H1 (cell line): ENCODE data around the gene ZNF488. TPM values are rescaled to one million over a fixed set of nuclear protein-coding genes. Genes with fewer than 3 reads are reported as not detected.

ENCODE experiments used
- CTCF ChIA-PET: fragments of 300-600 bp; sonication (Branson Sonifier 250); formaldehyde crosslinking; loops from one replicate; lab custom pipeline; 2021; ENCODE audit not compliant: partially characterized antibody; lab: Charles Lee
- POLR2A ChIA-PET: fragments of 300-600 bp; sonication (Branson Sonifier 250); formaldehyde crosslinking; loops from one replicate; lab custom pipeline; 2021; ENCODE audit warnings: inconsistent platforms; ENCODE audit not compliant: partially characterized antibody; lab: Charles Lee
- DNase-seq, 2 experiments: peaks; one replicate each; pipeline versions ENCODE4 v3.0.0 to v3.0.0-alpha.2; 2010 to 2022; ENCODE audit warnings: low spot score in 2 of 2, low read depth in 1 of 2, mixed read lengths in 1 of 2
- FAIRE-seq: peaks from 2 replicates; lab custom pipeline; 2011; peaks lifted over from hg19 to GRCh38; lab: Jason Lieb, UNC
- H2AFZ ChIP-seq: 2 replicates; pipeline ENCODE4 v1.8.1; 2012; ENCODE audit warnings: low read length, inconsistent platforms
- H2AK5ac ChIP-seq: 2 replicates; pipeline ENCODE4 v1.6.1; 2013; ENCODE audit warnings: low read depth, low read length
- H2BK120ac ChIP-seq: replicated peaks from 2 replicates; pipeline ENCODE3; 2013; ENCODE audit warnings: low read depth, low read length, inconsistent platforms
- H2BK12ac ChIP-seq: 2 replicates; pipeline ENCODE4 v1.6.1; 2013; ENCODE audit warnings: low read depth, low read length
- H2BK15ac ChIP-seq: 2 replicates; pipeline ENCODE4 v1.6.1; 2013; ENCODE audit warnings: low read length
- H2BK20ac ChIP-seq: 2 replicates; pipeline ENCODE4 v1.6.1; 2013; ENCODE audit warnings: low read length
- H2BK5ac ChIP-seq: 2 replicates; pipeline ENCODE4 v1.6.1; 2013; ENCODE audit warnings: low read depth, low read length
- H3K14ac ChIP-seq: 2 replicates; pipeline ENCODE4 v1.6.1; 2013; ENCODE audit warnings: inconsistent platforms; ENCODE audit not compliant: insufficient read length
- H3K18ac ChIP-seq: 2 replicates; pipeline ENCODE4 v1.6.1; 2013; ENCODE audit warnings: low read length; ENCODE audit errors: extremely low read depth
- H3K23ac ChIP-seq: 2 replicates; pipeline ENCODE4 v1.6.1; 2013; ENCODE audit warnings: inconsistent platforms; ENCODE audit not compliant: insufficient read length
- H3K23me2 ChIP-seq: 2 replicates; pipeline ENCODE4 v1.6.1; 2013; ENCODE audit warnings: low read depth, low read length
- H3K27ac ChIP-seq: 2 replicates; pipeline ENCODE4 v1.6.1; 2011; ENCODE audit warnings: low read depth, low read length, inconsistent platforms
- H3K27me3 ChIP-seq, 4 experiments: replicated peaks in 1 of 4; 1 replicate in 1 of 4; 2 replicates in 3 of 4; pipeline versions ENCODE4 v1.6.1 to v1.8.1; 2011 to 2013; ENCODE audit warnings: low read length in 3 of 4, mild to moderate bottlenecking in 3 of 4, inconsistent platforms in 2 of 4, mixed read lengths in 2 of 4, moderate library complexity in 1 of 4; ENCODE audit not compliant: control insufficient read depth in 3 of 4, insufficient read depth in 3 of 4; ENCODE audit errors: extremely low read depth in 1 of 4
- H3K36me3 ChIP-seq, 4 experiments: 2 replicates each; pipeline versions ENCODE4 v1.6.1 to v1.8.1; 2011 to 2013; ENCODE audit warnings: mild to moderate bottlenecking in 4 of 4, low read length in 3 of 4, moderate library complexity in 2 of 4, control low read depth in 1 of 4, inconsistent platforms in 1 of 4; ENCODE audit not compliant: insufficient read depth in 4 of 4, control insufficient read depth in 2 of 4
- H3K4ac ChIP-seq: replicated peaks from 2 replicates; pipeline ENCODE3; 2013; ENCODE audit warnings: low read length, low read depth, mixed read lengths, inconsistent platforms; ENCODE audit not compliant: insufficient read length
- H3K4me1 ChIP-seq, 4 experiments: replicated peaks in 1 of 4; 1 replicate in 1 of 4; 2 replicates in 3 of 4; pipeline versions ENCODE4 v1.6.1 to v1.8.1; 2011 to 2013; ENCODE audit warnings: low read length in 3 of 4, inconsistent platforms in 2 of 4, mixed read lengths in 1 of 4; ENCODE audit not compliant: insufficient read depth in 4 of 4, control insufficient read depth in 3 of 4
- H3K4me2 ChIP-seq, 2 experiments: 2 replicates each; pipeline versions ENCODE4 v1.6.1 to v1.8.1; 2011 to 2013; ENCODE audit warnings: low read depth in 2 of 2, low read length in 2 of 2, control low read depth in 1 of 2, inconsistent platforms in 1 of 2, mild to moderate bottlenecking in 1 of 2; ENCODE audit not compliant: insufficient read depth in 1 of 2
- H3K4me3 ChIP-seq, 4 experiments: fragments of 200-600, 300-600 bp in 1 of 4; sonication (generic), shearing (Covaris generic), sonication (Bioruptor Twin) in 1 of 4; 2 replicates each; pipeline versions ENCODE4 v1.5.1 to v1.8.1; 2011 to 2016; ENCODE audit warnings: low read length in 4 of 4, low read depth in 3 of 4, control low read depth in 2 of 4, inconsistent platforms in 2 of 4, mild to moderate bottlenecking in 2 of 4, mixed read lengths in 1 of 4, moderate library complexity in 1 of 4; ENCODE audit not compliant: insufficient read depth in 2 of 4; ENCODE audit errors: extremely low read depth in 1 of 4
- H3K56ac ChIP-seq: replicated peaks from 2 replicates; pipeline ENCODE3; 2013; ENCODE audit warnings: low read depth, mild to moderate bottlenecking, mixed read lengths, low read length, inconsistent platforms; ENCODE audit not compliant: insufficient read length
- H3K79me1 ChIP-seq: 2 replicates; pipeline ENCODE4 v1.6.1; 2013; ENCODE audit warnings: low read depth, low read length, control low read depth
- H3K79me2 ChIP-seq, 2 experiments: 2 replicates each; pipeline versions ENCODE4 v1.6.1 to v1.8.1; 2012 to 2013; ENCODE audit warnings: low read length in 2 of 2, mild to moderate bottlenecking in 2 of 2, inconsistent platforms in 1 of 2; ENCODE audit not compliant: insufficient read depth in 2 of 2, control insufficient read depth in 1 of 2
- H3K9ac ChIP-seq, 4 experiments: replicated peaks in 1 of 4; 1 replicate in 1 of 4; 2 replicates in 3 of 4; pipeline versions ENCODE4 v1.6.1 to v1.8.1; 2011 to 2013; ENCODE audit warnings: low read depth in 3 of 4, low read length in 3 of 4, control low read depth in 2 of 4, mild to moderate bottlenecking in 2 of 4, moderate library complexity in 2 of 4, inconsistent platforms in 1 of 4; ENCODE audit errors: extremely low read depth in 1 of 4
- H3K9me3 ChIP-seq, 2 experiments: 2 replicates each; pipeline versions ENCODE4 v1.6.1 to v1.8.1; 2012 to 2013; ENCODE audit warnings: mild to moderate bottlenecking in 2 of 2, moderate library complexity in 2 of 2, control low read depth in 1 of 2, inconsistent platforms in 1 of 2, low read depth in 1 of 2, low read length in 1 of 2, mixed read lengths in 1 of 2; ENCODE audit not compliant: insufficient read depth in 2 of 2
- H4K20me1 ChIP-seq, 2 experiments: replicated peaks in 1 of 2; 2 replicates each; pipeline versions ENCODE3 to v1.8.1; 2011 to 2013; ENCODE audit warnings: inconsistent platforms in 2 of 2, low read length in 2 of 2, mild to moderate bottlenecking in 1 of 2; ENCODE audit not compliant: insufficient read depth in 2 of 2, control insufficient read depth in 1 of 2
- H4K5ac ChIP-seq: 2 replicates; pipeline ENCODE4 v1.6.1; 2013; ENCODE audit warnings: low read length, low read depth, mixed read lengths, inconsistent platforms; ENCODE audit not compliant: insufficient read length
- H4K8ac ChIP-seq: 2 replicates; pipeline ENCODE4 v1.8.0; 2013; ENCODE audit warnings: mild to moderate bottlenecking, moderate library complexity, low read length, inconsistent platforms; ENCODE audit not compliant: insufficient read depth; ENCODE audit errors: extremely low read depth
- H4K91ac ChIP-seq: replicated peaks from 2 replicates; pipeline ENCODE3; 2013; ENCODE audit warnings: low read length, mixed read lengths, inconsistent platforms; ENCODE audit not compliant: insufficient read length
- CTBP2 ChIP-seq: IDR thresholded peaks from 2 replicates; pipeline ENCODE4 v1.7.0; 2011; ENCODE audit warnings: borderline replicate concordance, mild to moderate bottlenecking, moderate library complexity, mixed read lengths, low read length; ENCODE audit not compliant: insufficient read depth, insufficient read length
- JUN ChIP-seq: IDR thresholded peaks from 2 replicates; pipeline ENCODE4 v1.6.1; 2011; ENCODE audit warnings: low read depth, mild to moderate bottlenecking, improper control_type of control experiment, low read length
- KDM4A ChIP-seq: IDR thresholded peaks from one replicate; pipeline ENCODE4 v1.7.1; 2012; ENCODE audit warnings: low read depth, mild to moderate bottlenecking, moderate library complexity, low read length, inconsistent platforms; ENCODE audit not compliant: severe bottlenecking
- RBBP5 ChIP-seq: IDR thresholded peaks from 2 replicates; pipeline ENCODE4 v1.7.1; 2012; ENCODE audit warnings: low read depth, mild to moderate bottlenecking, inconsistent platforms, low read length, moderate library complexity, borderline replicate concordance
- SAP30 ChIP-seq: fragments of 300-600 bp; sonication (generic); IDR thresholded peaks from 2 replicates; pipeline ENCODE4 v1.7.1; 2012; ENCODE audit warnings: low read length, moderate library complexity, mild to moderate bottlenecking, inconsistent platforms; ENCODE audit not compliant: insufficient read depth, insufficient replicate concordance
- SIN3A ChIP-seq, 2 experiments: IDR thresholded peaks in 1 of 2; conservative IDR thresholded peaks in 1 of 2; 2 replicates each; pipeline ENCODE4 v1.6.1; 2011 to 2012; ENCODE audit warnings: low read length in 2 of 2, improper control_type of control experiment in 1 of 2, low read depth in 1 of 2, mild to moderate bottlenecking in 1 of 2
- WGBS, 2 experiments: shearing (Covaris generic) in 1 of 2; methylation state at CpG; one replicate each; pipeline versions ENCODE4 v1.1.6 to v1.1.7; 2013 to 2015; ENCODE audit warnings: low lambda C conversion rate in 2 of 2, mixed read lengths in 2 of 2, inconsistent platforms in 1 of 2, low coverage in 1 of 2, missing lambda C conversion rate in 1 of 2; ENCODE audit not compliant: insufficient replicate concordance in 2 of 2, insufficient coverage in 1 of 2, insufficient read length in 1 of 2; ENCODE audit errors: extremely low coverage in 1 of 2, missing lambda C conversion rate in 1 of 2; 5-methylcytosine and 5-hydroxymethylcytosine counted together
- polyA plus RNA-seq, 7 experiments: library from polyadenylated mRNA; depleted of rRNA in 3 of 7; stranded (reverse) in 5 of 7; unstranded in 2 of 7; fragments of >200 nt in 5 of 7; fragments of 200-250 nt in 2 of 7; gene quantifications; 1 replicate in 5 of 7; 2 replicates in 1 of 7; 4 replicates in 1 of 7; pipeline versions ENCODE4 v1.2.1 to v1.2.3, GENCODE V29; 2011 to 2013; ENCODE audit warnings: missing spikeins in 2 of 7, mixed read lengths in 2 of 7
- total RNA-seq: library from RNA; stranded (reverse); fragmentation: NEBNext Ultra II Directional; extraction: Animal tissue kit (Norgen Biotek cat#: 25700); gene quantifications from 2 replicates; pipeline ENCODE4 v1.2.1, GENCODE V29; 2021

The ZNF488 gene
- total and polyA plus RNA-seq, 2 of the 8 experiments (the other 6 are each of a cell fraction or from before 2014, with no cell fraction given) = 7.9 to 11.4 TPM

GRCh38 chr10:47414227-47414592 lies 30.1 kb upstream of the ZNF488 start:
- H3K23me2 ChIP-seq = peaks cover 7% of the 10 kb centered on the region; the same call in 1 of the 2 replicates
- WGBS, 2 experiments = 96% methylated on average over 2 of the region's 2 CpGs; no CpG with 5 or more reads in 1 of the 2 experiments
- H3K4me2 ChIP-seq = no peak overlapping the region
- no peaks in the 10 kb centered on the region for H3K9me3 ChIP-seq
- no peak overlapping the region for H3K4me3 ChIP-seq
- no peak overlapping the region for H2BK15ac ChIP-seq
- H3K27me3 ChIP-seq = no peaks in the 10 kb centered on the region
- H3K18ac ChIP-seq = no peak overlapping the region
- no peak overlapping the region for H2BK20ac ChIP-seq
- no peak overlapping the region for H3K14ac ChIP-seq
- no peak overlapping the region for H4K91ac ChIP-seq
- H3K27ac ChIP-seq = no peak overlapping the region
- no peak overlapping the region for H4K5ac ChIP-seq
- H3K4ac ChIP-seq = no peak overlapping the region
- no peak overlapping the region for H3K23ac ChIP-seq
- H3K56ac ChIP-seq = no peak overlapping the region
- no peaks in the 10 kb centered on the region for H3K79me1 ChIP-seq
- H2BK120ac ChIP-seq = no peak overlapping the region
- no peak overlapping the region for H4K8ac ChIP-seq
- H2BK12ac ChIP-seq = no peak overlapping the region
- TF ChIP-seq JUN (no peak), KDM4A (no peak), SAP30 (no peak), RBBP5 (no peak), CTBP2 (no peak), SIN3A (conservative IDR thresholded peaks at IDR 0.05 in 1 of 2, IDR thresholded peaks at IDR 0.05 in 1 of 2; ENCODE audit: low read depth in 1 of 2, low read length in 2 of 2) (no peak)
- no peak overlapping the region for H3K9ac ChIP-seq
- no peaks in the 10 kb centered on the region for H4K20me1 ChIP-seq
- H2AFZ ChIP-seq = no peak overlapping the region
- no peaks in the 10 kb centered on the region for H3K36me3 ChIP-seq
- no peak for DNase-seq
- ChIA-PET CTCF (interaction anchor here (1.1 kb wide), 1 partner anchor 9 kb away, joined by 3 read pairs; no protein-coding TSS in a partner anchor), POLR2A (no interaction called here)
- no peak overlapping the region for H2BK5ac ChIP-seq
- H3K79me2 ChIP-seq = no peaks in the 10 kb centered on the region
- FAIRE-seq = no peak
- no peak overlapping the region for H2AK5ac ChIP-seq
- no peaks in the 10 kb centered on the region for H3K4me1 ChIP-seq
